ENCODE measurements around the gene A2M.

Gene A2M

GRCh38 chr12:9068600-9068999 lies 47.1 kb downstream of the A2M start:
- ChIA-PET CTCF (no interaction called here), POLR2A (no interaction called here)
- Histone ChIP-seq H3K9me3 (ENCODE audit: control insufficient read depth, insufficient read depth, low read depth, low read length) (no peaks in the 10 kb centered on the region), H3K4me1 (ENCODE audit: control insufficient read depth, insufficient read depth, low read length) (peaks cover 4% of the 10 kb centered on the region), H3K4me3 (ENCODE audit: low read depth, low read length) (no peak overlapping the region), H3K27ac (ENCODE audit: extremely low read depth, low read depth, low read length) (no peak overlapping the region), H3K36me3 (ENCODE audit: control insufficient read depth in 2 of 2, insufficient read depth in 1 of 2, low read length in 2 of 2) (no peaks in the 10 kb centered on the region)
- TF ChIP-seq ZNF292 (tag by site-specific recombination; IDR thresholded peaks at IDR 0.05; ENCODE audit: borderline replicate concordance, low read depth), result no peak
- 0 out of 2 replicates have a peak, but pooled peaks have one; percentile 9 for TF ChIP-seq PRDM1 (tag by site-specific recombination; IDR thresholded peaks at IDR 0.05)

GRCh38 chr12:9068086-9068485 lies 47.6 kb downstream of the A2M start:
- Histone ChIP-seq H3K4me3 (ENCODE audit: low read depth, low read length) (no peak overlapping the region), H3K9me3 (ENCODE audit: control insufficient read depth, insufficient read depth, low read depth, low read length) (no peaks in the 10 kb centered on the region), H3K4me1 (ENCODE audit: control insufficient read depth, insufficient read depth, low read length) (peaks cover 5% of the 10 kb centered on the region), H3K36me3 (ENCODE audit: control insufficient read depth in 2 of 2, insufficient read depth in 1 of 2, low read length in 2 of 2) (no peaks in the 10 kb centered on the region), H3K27ac (ENCODE audit: extremely low read depth, low read depth, low read length) (no peak overlapping the region)
- TF ChIP-seq ZSCAN5A (tag by site-specific recombination; IDR thresholded peaks at IDR 0.05) (no peak), ZNF518A (tag by site-specific recombination; conservative IDR thresholded peaks at IDR 0.05; ENCODE audit: low read depth) (no peak), PRDM6 (tag by site-specific recombination; IDR thresholded peaks at IDR 0.05) (no peak), ZBTB7A (tag by site-specific recombination; IDR thresholded peaks at IDR 0.05; ENCODE audit: low read depth) (no peak), ZNF221 (tag by site-specific recombination; IDR thresholded peaks at IDR 0.05; ENCODE audit: borderline replicate concordance) (no peak), ZNF610 (tag by site-specific recombination; IDR thresholded peaks at IDR 0.05; ENCODE audit: borderline replicate concordance) (no peak), ZNF529 (tag by site-specific recombination; IDR thresholded peaks at IDR 0.05; ENCODE audit: insufficient replicate concordance) (no peak), ZNF426 (tag by site-specific recombination; IDR thresholded peaks at IDR 0.05) (no peak), ZNF155 (tag by site-specific recombination; IDR thresholded peaks at IDR 0.05) (no peak), TSHZ1 (tag by site-specific recombination; IDR thresholded peaks at IDR 0.05; ENCODE audit: borderline replicate concordance) (no peak), ZNF211 (tag by site-specific recombination; IDR thresholded peaks at IDR 0.05; ENCODE audit: low read depth) (no peak), ZNF266 (tag by site-specific recombination; IDR thresholded peaks at IDR 0.05; ENCODE audit: low read depth) (no peak), ZNF626 (tag by site-specific recombination; IDR thresholded peaks at IDR 0.05) (no peak)
- ChIA-PET CTCF (no interaction called here), POLR2A (no interaction called here)

All from HEK293 (cell line).